GM18909 (cell line): ENCODE results near the gene ATP8B1.

Experiments used
- ATAC-seq: cut with Tn5 transposase; IDR thresholded peaks from one replicate; pipeline ENCODE4 v1.9.1; 2021; ENCODE audit warnings: mild to moderate bottlenecking; ENCODE audit not compliant: unreplicated experiment, poor library complexity

Gene ATP8B1

GRCh38 chr18:57771626-57772025, 31.5 kb downstream of the ATP8B1 start:
- no peak for ATAC-seq

DNA sequence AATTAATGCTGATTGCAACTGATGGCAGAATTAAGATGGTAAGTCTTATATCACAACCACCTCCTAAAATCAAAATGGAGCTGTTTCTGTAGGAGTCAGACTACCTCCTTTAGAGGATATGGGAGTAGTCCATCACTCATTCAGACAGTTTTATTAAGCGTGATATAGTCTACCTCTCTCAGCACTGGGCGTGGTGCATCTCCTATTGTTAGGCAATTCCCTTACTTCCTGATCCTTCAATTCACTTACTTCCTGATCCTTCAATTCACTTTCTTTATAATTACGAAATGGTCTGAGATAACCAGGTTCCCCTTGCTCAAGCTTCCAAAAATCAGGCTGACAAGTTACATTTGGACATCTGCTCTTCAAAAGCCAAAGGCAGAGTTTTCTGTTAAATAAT, 31.9 kb downstream of the ATP8B1 start:
- no peak for ATAC-seq

- ATAC-seq, result no peak
Measured at GRCh38 chr18:57768537-57769326, 34.4 kb downstream of the ATP8B1 start.

DNA sequence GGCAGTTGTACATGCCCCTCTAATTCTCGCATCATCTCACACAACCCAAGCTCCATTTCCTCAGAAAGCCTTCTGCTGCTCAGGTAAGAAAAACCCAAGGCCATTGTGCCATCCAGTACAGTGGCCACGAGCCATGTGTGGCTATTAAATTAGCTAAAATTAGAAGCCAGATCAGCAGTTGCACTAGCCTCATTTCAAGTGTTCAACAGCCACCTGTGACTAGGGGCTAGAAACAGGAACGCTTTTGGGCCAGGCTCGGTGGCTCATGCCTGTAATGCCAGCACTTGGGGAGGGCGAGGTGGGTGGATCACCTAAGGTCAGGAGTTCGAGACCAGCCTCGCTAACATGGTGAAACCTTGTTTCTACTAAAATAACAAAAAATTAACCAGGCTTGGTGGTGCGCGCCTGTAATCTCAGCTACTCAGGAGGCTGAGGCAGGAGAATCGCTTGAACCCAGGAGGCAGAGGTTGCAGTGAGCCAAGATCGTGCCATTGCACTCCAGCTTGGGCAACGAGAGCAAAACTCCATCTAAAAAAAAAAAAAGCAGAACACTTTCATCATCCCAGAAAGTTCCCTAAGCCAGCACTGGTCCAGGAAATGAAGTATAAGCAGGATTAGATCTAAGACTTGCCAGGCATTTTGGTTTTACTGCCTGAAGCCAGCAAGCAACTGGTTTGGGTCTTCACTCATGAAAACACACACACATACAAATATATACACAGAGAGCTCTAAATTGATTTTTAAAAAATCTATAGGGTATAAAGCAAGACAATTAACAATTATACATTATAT, 35.7 kb downstream of the ATP8B1 start:
- ATAC-seq, result no peak

DNA sequence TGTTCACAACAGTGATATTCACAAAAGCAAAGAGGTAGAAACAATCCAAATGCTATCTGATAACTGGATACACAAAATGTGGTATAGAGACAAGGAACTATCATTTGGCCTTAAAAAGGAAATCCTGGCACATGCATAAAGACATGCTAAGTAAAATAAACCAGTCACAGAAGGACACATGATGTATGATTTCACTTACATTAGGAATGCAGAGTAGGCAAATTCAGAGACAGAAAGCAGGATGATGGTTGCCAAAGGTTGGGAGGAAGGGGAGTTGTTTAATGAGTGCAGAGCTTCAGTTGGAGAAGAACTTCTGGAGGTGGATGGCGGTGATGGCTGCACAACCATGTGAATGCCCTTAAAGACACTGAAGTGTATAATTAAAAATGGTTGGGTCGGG, 38.1 kb downstream of the ATP8B1 start:
- ATAC-seq, result no peak

DNA sequence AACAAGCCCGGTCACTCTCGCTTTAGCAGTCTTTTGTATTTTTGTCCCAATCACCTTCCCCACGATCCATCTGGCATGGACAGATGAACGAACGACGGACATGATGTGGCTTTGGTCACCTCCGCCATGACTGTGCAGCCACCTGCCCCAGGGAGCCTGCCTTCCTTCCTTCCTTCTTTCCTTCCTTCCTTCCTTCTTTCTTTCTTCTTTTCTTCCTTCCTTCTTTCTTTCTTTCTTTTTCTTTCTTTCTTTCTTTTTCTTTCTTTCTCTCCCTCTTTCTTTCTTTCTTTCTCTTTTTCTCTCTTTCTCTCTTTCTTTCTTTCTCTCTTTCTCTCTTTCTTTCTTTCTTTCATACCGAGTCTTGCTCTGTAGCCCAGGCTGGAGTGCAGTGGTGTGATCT, 39.0 kb downstream of the ATP8B1 start:
- no peak for ATAC-seq

- ATAC-seq, result no peak
Measured at GRCh38 chr18:57762686-57763085, 40.4 kb downstream of the ATP8B1 start.

DNA sequence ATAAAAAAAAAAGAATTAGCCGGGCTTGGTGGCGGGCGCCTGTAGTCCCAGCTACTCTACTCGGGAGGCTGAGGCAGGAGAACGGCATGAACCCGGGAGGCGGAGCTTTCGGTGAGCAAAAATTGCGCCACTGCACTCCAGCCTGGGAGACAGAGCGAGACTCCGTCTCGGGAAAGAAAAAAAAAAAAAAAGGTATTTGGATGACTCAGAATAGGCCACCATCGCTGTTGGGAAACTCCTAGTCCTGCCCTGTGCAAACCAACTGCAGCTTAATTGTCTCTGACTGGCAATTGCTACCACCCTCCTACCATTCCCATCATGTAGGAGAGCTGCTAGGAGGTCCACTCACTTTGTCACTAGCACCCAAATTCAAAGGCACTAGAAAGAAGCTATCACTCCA, 43.5 kb downstream of the ATP8B1 start:
- ATAC-seq, result no peak

DNA sequence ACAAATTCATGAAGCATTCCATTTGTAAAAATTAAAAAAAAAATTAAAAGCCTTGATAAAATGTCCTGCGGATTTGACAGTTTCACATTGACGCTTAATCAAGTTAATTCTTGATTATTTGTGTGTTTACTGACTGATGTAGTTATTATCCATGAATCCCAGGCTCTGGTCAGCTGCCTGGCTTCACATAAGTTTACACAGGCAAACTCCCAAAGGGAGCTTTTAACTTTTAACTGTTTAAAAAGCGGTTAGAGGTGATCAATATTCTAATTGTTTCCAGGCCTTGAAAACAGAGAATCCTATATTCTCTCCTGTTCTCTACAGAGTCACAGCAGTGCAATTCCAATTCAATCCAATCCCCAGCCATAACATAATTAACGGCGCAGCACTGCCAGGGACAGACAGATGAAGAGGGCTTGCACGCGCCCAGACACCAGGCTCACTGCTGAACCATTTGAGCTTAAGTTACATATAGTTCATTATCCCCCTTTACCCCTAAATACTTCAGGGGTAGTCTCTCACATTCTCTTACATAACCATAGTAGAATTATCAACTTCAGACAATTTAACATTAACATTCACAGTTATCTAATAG, 47.5 kb downstream of the ATP8B1 start:
- no peak for ATAC-seq

DNA sequence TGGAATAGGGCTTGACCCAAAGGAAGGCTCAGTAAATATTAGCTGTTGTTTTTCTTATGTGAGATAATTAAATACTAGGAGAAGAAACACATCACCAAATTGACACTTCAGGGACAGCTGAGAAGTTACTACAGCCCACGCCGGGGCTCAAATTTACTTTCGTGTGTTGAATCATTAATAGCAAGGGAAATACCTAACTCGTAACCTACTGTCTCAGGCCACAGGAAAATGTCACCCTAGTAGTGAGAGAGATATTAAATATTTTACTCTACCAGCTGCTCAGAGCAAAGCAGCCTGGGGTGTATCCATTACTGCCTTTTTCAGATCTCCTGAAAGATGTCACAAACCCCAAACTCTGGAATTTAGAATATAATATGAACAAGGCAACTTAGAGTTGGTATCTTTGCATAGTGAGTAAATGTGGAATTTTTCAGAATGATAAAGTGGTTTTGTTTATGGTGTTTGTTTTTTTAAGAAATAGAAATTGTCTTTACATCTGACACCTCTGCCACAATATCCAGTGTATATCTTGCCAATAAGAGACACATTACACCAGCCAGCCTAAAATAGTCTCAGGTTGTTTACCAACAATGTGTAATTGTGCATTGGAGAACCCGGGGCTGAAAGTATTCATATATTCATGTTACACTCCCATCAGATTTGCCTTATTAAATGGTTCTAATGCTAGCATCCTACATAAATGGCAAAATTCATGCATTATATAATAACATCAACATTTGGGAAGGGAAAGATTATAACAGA, 48.4 kb downstream of the ATP8B1 start:
- ATAC-seq, result peak; percentile 95

- no peak for ATAC-seq
Measured at GRCh38 chr18:57753063-57753462, 50.1 kb downstream of the ATP8B1 start.

DNA sequence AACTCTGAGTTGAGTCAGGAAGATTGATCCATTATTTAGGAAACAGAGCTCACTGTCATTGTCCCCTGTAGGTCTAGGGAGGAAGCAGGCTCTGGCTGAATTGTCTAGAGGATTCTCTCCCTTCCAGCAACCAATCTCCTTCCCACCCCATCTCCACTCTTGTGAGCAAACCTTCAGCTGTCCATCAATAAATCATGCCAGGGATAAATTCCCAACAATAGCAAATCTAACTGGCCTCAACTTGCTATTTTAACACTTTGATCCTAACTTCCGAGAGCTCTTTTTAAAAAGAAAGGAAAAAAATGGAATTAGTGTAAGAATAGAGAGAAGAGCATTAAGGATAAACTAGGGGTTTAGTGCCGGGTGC, 53.5 kb downstream of the ATP8B1 start:
- no peak for ATAC-seq

DNA sequence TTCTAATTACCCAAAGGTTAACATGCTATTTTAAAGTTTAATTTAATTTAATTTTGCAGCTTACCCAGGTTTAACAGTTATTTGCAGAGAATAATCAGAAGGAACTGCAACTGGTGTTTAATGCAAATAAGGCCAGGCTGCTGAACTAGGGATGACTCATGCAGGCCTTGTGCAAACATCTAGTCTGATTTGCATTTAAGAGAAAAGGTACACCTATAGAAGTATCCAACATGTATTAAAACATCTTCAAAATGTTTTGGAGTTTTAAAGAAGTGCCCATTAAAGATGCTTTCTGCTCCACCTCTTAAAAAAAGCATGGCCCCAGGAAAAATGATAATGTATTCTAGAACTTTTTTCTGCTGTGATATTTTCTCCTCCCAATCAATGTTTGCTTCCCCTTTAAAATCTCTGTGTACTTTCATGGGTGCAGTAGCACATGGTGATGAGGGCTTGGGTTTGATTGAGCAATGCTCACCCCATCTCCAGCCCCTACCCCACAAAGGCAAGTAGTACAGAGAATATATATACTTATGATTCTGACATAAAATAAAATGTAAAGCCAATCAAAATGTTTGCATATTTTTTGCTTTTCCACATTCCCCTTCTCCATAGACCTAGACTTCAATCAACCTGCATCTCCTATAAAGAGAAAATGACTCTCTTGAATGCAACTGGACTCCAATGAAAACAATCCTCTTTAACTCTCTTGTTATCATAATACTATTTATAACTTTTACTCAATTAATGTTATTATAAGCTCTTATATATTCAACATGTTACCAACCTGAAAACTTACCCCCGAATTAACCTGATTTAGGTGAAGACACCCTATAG, 54.1 kb downstream of the ATP8B1 start:
- peak; percentile 90 for ATAC-seq

DNA sequence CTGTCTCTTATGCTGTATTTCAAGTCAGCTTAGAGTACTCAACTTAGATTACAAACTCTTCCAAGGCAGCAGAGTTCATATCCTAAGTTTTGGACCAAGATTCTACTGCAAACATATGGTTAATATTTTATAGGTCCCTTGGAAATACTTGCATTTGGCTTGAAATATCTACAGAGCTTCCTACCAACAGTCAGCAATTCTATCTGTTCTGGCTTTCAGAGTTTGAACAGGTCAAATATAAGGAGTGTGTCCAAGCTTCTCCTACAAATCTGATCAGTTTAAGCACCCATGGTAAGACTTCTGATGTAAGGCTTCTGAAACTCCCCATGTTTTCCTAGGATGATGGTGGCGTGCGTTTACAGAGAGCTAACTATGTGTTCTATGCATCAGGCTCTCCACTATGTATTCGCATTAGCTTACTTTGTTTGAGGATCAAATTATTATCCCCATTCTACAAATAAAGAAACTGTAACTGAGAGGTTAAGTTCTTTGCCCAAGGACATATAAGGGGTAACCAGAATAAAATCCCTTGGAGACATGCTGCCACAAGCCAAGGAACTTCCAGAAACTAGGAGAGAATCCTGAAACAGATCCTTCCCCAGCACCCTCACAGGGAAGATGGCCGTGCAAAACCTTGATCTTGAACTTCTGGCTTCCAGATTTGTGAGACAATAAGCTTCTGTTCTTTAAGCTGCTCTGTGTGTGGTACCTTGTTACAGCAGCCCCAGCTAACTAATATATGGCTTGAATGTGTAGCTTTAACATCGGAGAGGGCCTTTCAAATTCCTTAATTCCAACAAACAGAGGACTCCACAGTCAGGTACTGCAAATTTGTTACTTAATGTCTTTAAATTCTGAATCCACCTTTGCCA, 55.1 kb downstream of the ATP8B1 start:
- ATAC-seq, result peak; percentile 16

DNA sequence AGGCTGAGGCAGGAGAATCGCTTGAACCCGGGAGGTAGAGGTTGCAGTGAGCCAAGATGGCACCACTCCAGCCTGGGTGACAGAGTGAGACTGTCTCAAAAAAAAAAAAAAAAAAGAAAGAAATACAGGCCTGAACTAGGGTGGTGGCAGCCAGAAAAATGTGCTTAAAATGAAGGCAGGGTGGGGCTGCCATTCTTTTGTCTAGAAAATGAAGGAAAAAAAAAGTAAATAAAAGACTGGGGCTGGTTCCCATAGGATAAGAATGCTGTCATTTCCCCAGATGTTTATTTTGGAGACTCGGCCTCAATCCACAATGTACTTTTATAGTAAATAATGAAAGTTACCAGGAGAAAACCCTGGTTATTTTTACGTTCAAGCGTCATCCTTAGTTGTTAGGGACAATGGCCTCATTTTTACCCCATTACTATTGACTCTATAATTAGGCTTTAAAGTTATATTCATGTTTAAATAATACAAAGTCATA, 58.9 kb downstream of the ATP8B1 start:
- no peak for ATAC-seq

DNA sequence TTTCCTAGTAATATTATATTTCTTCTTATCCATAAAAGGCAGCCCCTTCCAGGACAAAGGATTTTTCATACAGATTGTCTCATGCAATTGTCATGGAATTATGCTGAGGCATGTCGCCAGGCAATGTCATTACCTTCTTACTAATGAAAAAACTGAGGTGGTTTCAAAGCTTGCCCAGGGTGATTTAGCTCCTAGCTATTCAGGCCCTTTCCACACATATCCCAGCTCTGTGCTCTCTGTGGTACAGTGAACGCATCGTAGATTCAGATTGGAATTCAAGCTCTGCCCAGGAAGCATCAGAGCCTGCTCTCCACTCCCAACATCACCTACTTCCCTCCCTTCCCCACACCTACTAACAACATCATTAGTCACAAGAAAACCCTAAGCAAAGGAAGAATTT, 60.1 kb downstream of the ATP8B1 start:
- no peak for ATAC-seq

DNA sequence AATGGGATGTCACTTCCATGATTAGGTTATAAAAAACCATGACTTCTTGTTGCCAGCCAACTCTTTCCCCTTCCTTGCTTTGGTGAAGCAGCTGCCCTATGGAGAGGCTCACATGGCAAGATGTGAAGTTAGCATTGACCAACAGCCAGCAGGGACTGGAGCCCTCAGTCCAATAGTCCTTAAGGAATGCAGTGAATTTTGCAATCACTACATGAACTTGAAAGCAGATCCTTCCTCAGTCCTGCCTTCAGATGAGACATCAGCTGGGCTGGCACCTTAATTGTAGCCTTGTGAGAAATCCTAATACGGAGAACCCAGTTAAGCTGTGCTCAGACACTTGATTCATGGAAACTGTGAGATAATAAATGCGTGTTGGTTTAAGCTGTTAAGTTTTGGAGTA, 61.8 kb downstream of the ATP8B1 start:
- no peak for ATAC-seq

GRCh38 chr18:57738078-57738477, 65.0 kb downstream of the ATP8B1 start:
- no peak for ATAC-seq
